Stimulated activated CD4-positive, alpha-beta T cell treated with anti-CD3 and anti-CD28 coated beads, Interleukin-4, amount 100 ng/mL, for 48 hours (primary cell): Measurements from ENCODE around the gene PPRC1.
A peak's percentile ranks its signal among the peaks of the same experiment; 100 is the strongest.

Source experiments
- DNase-seq, 2 donors: peaks; one replicate each; pipeline ENCODE4 v3.0.0-alpha.2; 2020; ENCODE audit warnings: low read depth in 2 of 2

The PPRC1 gene

GRCh38 chr10:102132563-102133372 is at the start of gene PPRC1:
TSS of gene PPRC1 (plus strand) at chr10:102133040. CDS start at chr10:102133069, 29 bp downstream.
- peak; percentile 91 to 96 for DNase-seq

GRCh38 chr10:102083541-102083940 is 49.3 kb upstream of the PPRC1 start:
- no peak for DNase-seq

- no peak for DNase-seq
Measured at GRCh38 chr10:102085336-102085735, 47.5 kb upstream of the PPRC1 start.

- no peak for DNase-seq
Measured at GRCh38 chr10:102086196-102086595, 46.6 kb upstream of the PPRC1 start.

- DNase-seq = no peak
Measured at GRCh38 chr10:102090772-102091171, 42.1 kb upstream of the PPRC1 start.

- no peak for DNase-seq
Measured at GRCh38 chr10:102096449-102096848, 36.4 kb upstream of the PPRC1 start.

GRCh38 chr10:102101152-102101551 is 31.7 kb upstream of the PPRC1 start:
- no peak for DNase-seq

- no peak for DNase-seq
Measured at GRCh38 chr10:102102421-102102820, 30.4 kb upstream of the PPRC1 start.

GRCh38 chr10:102106998-102107397 is 25.8 kb upstream of the PPRC1 start:
- no peak for DNase-seq

GRCh38 chr10:102109166-102110116 is 23.4 kb upstream of the PPRC1 start:
- DNase-seq = no peak

- no peak for DNase-seq
Measured at GRCh38 chr10:102111276-102111675, 21.6 kb upstream of the PPRC1 start.

- no peak for DNase-seq
Measured at GRCh38 chr10:102112210-102112817, 20.5 kb upstream of the PPRC1 start.

GRCh38 chr10:102113261-102113955 is 19.4 kb upstream of the PPRC1 start:
- no peak for DNase-seq

- DNase-seq = no peak
Measured at GRCh38 chr10:102113956-102114857, 18.6 kb upstream of the PPRC1 start.

- peak; percentile 87 to 91 for DNase-seq
Measured at GRCh38 chr10:102114861-102115618, 17.8 kb upstream of the PPRC1 start.

GRCh38 chr10:102115775-102116174 is 17.1 kb upstream of the PPRC1 start:
- DNase-seq = no peak

- no peak for DNase-seq
Measured at GRCh38 chr10:102116656-102117055, 16.2 kb upstream of the PPRC1 start.

- DNase-seq = peak; percentile 51 to 53
Measured at GRCh38 chr10:102117391-102118159, 15.3 kb upstream of the PPRC1 start.

GRCh38 chr10:102118867-102119266 is 14.0 kb upstream of the PPRC1 start:
- no peak for DNase-seq
